ENCODE data around the gene ZNF576. TPM values are rescaled to one million over a fixed set of nuclear protein-coding genes. Genes with fewer than 3 reads are reported as not detected.

Gene ZNF576
- total and polyA plus RNA-seq, 2 of the 13 experiments (the other 11 are each of a cell fraction or from before 2014, with no cell fraction given) = 7.2 to 9.6 TPM

- TF ChIP-seq HMGXB3 (CRISPR knock-in tag; IDR thresholded peaks at IDR 0.05; ENCODE audit: borderline replicate concordance) (no peak), CERS6 (CRISPR knock-in tag; IDR thresholded peaks at IDR 0.05) (no peak), ZNF24 (IDR thresholded peaks at IDR 0.05) (no peak), ZNF550 (CRISPR knock-in tag; IDR thresholded peaks at IDR 0.05; ENCODE audit: borderline replicate concordance) (no peak), PHB2 (IDR thresholded peaks at IDR 0.05; ENCODE audit: partially characterized antibody) (no peak), CBFB (CRISPR knock-in tag; IDR thresholded peaks at IDR 0.05) (no peak), POLR2AphosphoS2 (IDR thresholded peaks at IDR 0.05; ENCODE audit: low read depth, low read length) (no peak), PBX3 (CRISPR knock-in tag; IDR thresholded peaks at IDR 0.05; ENCODE audit: borderline replicate concordance) (no peak), POGK (CRISPR knock-in tag; conservative IDR thresholded peaks at IDR 0.05) (no peak), ATF5 (CRISPR knock-in tag; IDR thresholded peaks at IDR 0.05; ENCODE audit: low read depth) (no peak), ZNF773 (CRISPR knock-in tag; IDR thresholded peaks at IDR 0.05; ENCODE audit: borderline replicate concordance) (no peak), ELF4 (CRISPR knock-in tag; IDR thresholded peaks at IDR 0.05; ENCODE audit: borderline replicate concordance) (no peak), KDM2A (CRISPR knock-in tag; IDR thresholded peaks at IDR 0.05; ENCODE audit: borderline replicate concordance, low read depth) (peak; percentile 77), HIVEP1 (CRISPR knock-in tag; IDR thresholded peaks at IDR 0.05) (no peak; the same call in 1 of the 2 replicates), GTF2F1 (IDR thresholded peaks at IDR 0.05; ENCODE audit: low read length) (no peak), PREB (CRISPR knock-in tag; IDR thresholded peaks at IDR 0.05) (no peak), NR2F1 (CRISPR knock-in tag; IDR thresholded peaks at IDR 0.05) (no peak), POLR2A (IDR thresholded peaks at IDR 0.05; ENCODE audit: insufficient read depth in 1 of 2, low read depth in 2 of 2, low read length in 2 of 2) (0 out of 4 replicates have a peak, but pooled peaks of 1 of the 2 experiments have one; percentile 26)
Observed at GRCh38 chr19:43594710-43595604, 1.4 kb upstream of the ZNF576 start (continued).
